Erythroblast (primary cell): ENCODE results near the gene PITRM1.

Source experiments
- GATA1 ChIP-seq: IDR thresholded peaks from 2 replicates; pipeline ENCODE4 v1.6.1; 2011; ENCODE audit warnings: low read depth, mild to moderate bottlenecking, control low read depth, low read length, moderate library complexity
- POLR2A ChIP-seq: IDR thresholded peaks from 2 replicates; pipeline ENCODE4 v1.6.1; 2011; ENCODE audit warnings: mild to moderate bottlenecking, low read length

DNA sequence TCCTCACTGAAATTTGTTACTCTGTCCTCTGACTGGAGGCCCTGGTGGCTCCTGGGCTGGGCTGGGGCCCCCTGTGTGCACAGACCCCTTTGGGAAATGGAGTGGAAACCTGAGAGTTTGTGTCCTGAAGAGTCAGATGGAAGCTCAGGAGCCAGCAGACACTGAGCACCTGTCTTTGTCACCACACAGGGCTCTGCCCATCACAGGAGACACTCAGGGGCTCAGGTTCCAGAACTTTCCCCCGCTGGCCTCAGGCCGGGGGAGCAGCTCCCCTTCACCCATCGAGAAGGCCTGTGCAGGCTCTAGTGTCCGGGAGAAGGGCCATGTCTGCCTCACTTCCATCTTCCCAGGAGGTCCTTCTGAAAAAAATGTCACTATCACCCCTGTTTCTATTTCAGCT lies 22.3 kb upstream of the PITRM1 start:
- TF ChIP-seq POLR2A (no peak), GATA1 (no peak)
